Superior temporal gyrus (tissue), 1 donor: Measurements from ENCODE around the gene PPARGC1A.

Experiments
- DNase-seq: peaks from one replicate; pipeline ENCODE4 v3.0.0-alpha.2; 2016; ENCODE audit errors: extremely low spot score

Gene PPARGC1A

DNA sequence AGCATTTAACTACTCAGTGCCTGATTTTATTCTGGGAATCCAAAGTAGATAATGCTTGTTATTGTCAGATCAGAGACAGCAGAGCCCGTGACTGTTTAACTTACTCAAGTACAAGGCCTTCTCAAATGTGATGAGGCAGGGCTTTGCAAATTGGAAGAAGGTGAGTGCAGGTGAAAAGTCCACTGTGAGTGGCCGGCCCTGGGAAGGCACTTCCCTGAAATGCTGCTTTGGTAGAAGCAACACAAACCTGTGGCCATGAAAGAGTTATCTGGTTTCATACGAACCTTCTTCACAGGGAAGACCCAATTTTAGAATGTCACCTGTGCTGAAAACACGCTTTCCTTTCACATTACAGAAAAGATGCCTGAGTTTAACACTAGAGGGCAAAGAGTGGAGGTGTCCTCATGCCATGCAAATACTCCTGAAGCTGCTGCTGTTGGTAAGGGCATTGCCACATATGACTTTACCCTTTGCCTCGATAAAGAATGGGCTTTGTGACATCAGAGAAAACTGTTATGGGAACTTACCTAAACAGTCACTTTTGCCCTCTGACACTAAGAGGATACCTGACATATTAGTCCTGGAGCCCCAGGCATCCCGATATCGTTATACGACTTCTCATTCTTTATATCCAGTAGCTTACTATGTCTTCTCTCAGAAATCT lies 8.0 kb downstream of the PPARGC1A start:
- no peak for DNase-seq

DNA sequence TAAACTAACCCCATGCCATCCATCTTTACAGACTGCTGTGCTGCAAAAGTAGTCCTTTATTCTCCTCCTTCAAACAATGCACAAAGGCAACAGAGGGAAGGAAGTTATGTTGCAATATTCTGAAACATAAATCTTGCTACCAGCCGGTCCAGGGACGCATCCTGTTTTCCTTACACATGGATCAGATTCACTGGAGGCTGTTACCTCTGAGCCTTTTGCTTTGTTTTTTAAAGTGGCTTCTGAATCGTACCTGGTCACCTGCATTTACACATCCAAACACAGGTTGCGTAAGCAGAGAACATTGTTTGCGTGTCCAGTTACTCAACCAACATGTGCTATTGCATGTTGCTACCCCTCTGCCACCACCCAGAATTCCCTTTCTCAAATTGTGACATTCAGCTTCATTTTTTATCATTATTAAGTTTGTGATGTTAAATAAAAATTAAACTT lies 8.8 kb downstream of the PPARGC1A start:
- DNase-seq = no peak

- no peak for DNase-seq
Measured at GRCh38 chr4:23878912-23879732, 10.7 kb downstream of the PPARGC1A start.

DNA sequence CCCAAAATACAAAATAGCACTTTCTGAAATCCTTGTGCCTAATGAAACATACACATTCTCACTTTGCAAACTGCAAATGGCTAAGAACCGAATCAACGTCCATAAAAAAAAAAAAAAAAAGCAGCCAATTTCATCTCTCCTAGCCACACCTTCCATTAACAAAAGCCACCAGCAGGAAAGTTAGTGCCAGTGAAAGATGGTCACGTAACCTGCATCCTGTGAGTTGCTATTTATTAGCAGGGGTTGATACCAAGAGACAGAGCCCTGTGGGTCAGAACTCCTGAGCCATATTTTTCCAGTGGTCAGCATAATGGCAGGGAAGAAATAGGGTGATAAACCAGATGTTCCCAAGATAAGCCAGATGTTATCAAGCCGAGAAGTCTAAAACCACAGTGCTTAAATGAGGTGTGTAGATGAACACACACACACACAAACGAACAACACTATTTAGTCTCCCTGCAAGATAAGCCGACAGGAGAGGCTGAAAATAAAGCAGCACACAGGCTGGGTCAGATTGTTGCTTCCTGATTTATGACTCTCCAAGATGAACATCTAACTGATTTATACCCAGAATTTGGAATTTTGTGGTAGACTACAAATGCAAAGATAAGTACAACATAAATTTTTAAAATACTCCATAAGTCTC lies 11.5 kb downstream of the PPARGC1A start:
- no peak for DNase-seq

DNA sequence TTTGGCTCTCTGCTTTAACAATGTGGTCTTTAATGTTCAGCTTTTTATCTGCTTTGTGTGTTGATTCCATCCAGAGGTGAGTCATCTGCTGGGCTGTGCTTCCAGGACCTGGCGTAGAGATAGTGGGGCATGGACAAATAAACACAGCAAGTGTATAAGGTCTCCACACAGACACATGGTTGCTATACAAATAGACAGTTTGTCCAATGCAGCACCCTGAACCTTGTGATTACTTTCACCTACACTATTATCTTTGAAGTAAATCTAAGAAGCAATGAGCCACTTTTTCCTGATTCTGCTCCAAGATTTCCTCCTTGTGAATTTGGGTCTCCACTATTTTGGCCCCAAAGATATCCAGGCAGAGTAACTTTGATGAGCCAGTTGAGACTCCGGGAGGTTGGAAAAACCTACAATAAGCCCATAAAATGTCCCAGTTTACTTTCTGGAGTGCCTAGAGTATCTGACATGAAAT lies 12.1 kb downstream of the PPARGC1A start:
- no peak for DNase-seq

GRCh38 chr4:23876418-23877089 lies 13.3 kb downstream of the PPARGC1A start:
- DNase-seq = no peak

DNA sequence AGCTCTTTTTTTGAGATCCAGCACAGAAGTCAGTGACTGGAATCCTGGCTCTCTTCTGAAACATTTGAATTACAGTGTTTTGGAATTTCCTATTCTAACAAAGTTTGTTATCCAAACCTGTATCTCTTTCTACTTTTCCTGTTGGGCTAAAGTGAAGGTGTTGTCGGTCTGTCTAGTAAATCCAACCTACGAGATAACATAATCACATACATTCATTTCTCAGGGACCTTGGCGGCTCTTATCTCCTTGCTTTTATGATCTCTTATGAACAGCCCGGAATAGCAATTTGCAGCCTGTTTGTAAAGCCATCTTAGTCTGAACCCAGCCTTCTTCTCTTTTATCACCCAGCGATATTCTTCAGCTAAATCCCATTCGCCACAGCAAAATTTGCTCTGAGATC lies 14.5 kb downstream of the PPARGC1A start:
- DNase-seq = no peak

- DNase-seq = no peak
Measured at GRCh38 chr4:23874536-23874901, 15.3 kb downstream of the PPARGC1A start.

- no peak for DNase-seq
Measured at GRCh38 chr4:23873717-23874535, 15.9 kb downstream of the PPARGC1A start.

GRCh38 chr4:23871426-23871825 lies 18.4 kb downstream of the PPARGC1A start:
- no peak for DNase-seq

DNA sequence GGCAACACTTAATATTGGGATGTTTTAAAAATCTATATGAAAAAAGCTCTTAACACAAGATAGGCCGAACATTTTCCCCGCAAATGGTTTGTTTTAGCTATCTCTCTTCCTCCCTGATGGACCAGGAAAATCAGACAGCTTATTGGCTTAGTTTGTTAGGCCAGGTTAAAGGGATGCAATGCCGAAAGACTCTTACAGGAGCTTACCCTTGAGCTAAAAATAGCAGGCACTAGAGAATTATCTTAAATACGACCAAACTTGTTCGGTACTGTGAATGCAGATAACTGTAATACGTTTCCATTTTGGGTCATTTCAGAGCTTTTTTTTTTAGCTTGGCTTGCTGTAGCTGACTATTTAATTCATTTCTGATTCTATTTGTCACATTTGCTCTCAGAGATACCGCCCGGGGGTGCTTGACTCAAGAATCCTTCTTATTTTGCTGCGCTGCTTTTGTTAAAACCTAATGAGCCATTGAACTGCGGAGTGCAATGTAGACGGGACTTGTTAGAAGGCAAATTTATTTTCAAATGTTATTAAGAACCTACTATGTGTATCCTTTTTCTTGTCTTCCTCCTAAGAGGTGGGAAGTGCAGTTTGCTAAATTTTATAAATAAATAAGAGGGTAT lies 23.3 kb downstream of the PPARGC1A start:
- DNase-seq = no peak

DNA sequence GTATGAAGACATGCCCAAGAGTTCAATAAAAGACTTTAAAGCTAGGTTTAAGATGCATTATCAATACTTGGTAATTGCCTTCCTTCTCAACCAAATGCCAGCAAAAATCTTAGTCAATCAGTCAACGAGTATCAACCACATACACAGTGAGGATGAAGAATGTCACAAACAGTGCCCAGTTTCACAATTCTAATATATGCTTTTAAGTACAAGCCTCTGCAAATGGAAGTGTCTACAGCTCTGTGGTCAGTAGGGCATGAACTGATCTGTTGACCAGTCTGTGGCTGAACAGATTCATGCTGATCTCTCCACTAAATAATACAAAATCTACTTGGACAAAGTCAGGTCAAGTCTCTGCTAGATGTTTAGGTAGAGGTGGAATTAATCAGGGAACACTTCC lies 27.9 kb downstream of the PPARGC1A start:
- DNase-seq = no peak

DNA sequence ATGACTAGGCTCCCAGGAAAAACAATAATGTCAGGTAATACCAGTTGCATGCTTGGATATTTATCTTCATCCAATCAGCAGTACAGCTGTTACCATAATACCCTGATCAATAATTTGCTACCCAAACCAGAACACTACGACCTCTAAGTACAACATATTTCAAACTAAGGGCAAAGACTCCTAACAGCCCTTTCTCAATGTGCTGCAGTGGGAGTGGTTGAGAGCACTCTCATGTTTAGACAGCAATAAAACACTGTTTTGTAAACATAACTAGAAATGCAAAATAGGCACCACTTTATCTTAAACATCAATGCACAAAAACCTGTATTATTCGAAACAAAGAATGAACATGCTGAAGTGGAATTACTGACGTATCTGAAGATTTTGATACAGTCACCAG lies 28.9 kb downstream of the PPARGC1A start:
- DNase-seq = no peak

GRCh38 chr4:23857367-23857959 lies 32.4 kb downstream of the PPARGC1A start:
- peak; percentile 86 for DNase-seq

DNA sequence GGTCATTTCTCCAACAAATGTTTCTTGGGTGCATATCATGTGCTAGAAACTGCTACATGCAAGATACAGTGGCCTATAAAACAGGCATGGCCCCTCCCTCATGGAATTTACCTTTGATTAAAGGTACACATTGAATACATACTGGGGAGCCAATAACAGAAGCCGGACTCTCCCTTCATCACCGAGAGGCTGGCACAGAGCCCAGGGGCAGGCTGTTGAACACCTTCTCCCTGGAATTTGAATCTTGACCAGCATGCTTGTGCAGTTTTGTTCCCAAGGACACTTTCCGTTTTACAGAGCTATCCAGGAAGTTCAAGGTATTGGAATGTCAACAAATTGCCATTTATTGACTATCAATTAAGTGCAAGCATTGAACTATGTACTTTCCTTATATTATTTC lies 33.2 kb downstream of the PPARGC1A start:
- no peak for DNase-seq

- no peak for DNase-seq
Measured at GRCh38 chr4:23855912-23856605, 33.8 kb downstream of the PPARGC1A start.

DNA sequence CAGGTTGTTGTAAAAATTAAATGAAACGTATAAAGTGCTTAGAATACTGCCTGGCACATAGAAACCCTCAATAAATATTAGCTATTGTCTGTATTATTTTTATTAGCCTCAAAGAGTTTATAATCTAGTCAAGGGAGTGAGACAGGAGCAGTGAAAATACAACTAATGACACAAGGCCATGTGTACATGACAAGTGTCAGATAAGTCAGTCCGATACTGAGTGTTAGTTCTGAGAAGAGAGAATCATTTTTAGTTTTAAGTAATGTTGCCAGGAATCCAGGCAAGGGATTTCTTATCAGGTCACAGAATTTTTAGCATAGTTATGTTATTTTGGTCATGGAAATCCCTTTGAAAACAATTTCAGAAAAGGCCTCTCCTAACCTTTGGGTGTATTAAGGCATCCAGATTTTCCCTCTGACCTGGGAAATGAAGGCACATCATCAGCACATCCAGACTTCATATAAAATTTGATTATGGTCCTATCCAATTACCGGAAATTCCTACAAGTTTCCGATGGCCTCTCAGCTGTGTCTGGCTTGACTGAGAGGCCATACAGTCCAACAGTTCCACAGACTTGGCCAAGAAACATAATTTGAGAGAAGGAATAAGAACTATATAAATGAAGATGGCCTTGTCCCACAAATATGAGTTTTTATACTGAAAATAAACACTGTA lies 35.7 kb downstream of the PPARGC1A start:
- DNase-seq = no peak

DNA sequence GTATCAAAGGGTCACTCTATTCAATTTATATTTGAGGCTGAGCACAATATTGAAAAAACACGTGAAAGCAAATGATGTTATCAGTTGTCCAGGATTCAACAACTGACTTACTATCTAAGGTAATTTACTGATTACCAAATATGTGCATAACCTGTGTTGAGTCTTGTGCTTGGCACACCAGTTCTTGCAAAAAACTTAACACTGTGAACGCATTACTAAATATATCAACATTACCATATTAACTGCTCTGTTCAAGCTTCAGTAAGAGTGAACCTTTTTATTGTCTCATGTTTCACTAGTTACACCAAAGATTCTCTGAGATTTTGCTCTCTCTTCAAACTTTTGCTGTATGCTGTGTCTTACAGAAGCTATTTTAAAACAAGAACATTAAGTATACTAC lies 38.4 kb downstream of the PPARGC1A start:
- DNase-seq = no peak

- no peak for DNase-seq
Measured at GRCh38 chr4:23847158-23847557, 42.7 kb downstream of the PPARGC1A start.
